OCI-LY7 (cell line): ENCODE results near the gene UFD1. TPM values are rescaled to one million over a fixed set of nuclear protein-coding genes. Genes with fewer than 3 reads are reported as not detected.

Source experiments
- Bru-seq: library from RNA; stranded (reverse); fragments of 400-500 nt; gene quantifications from one replicate; lab custom pipeline; 2021; lab: Mats Ljungman, UMichigan
- BruChase-seq, 2 experiments: library from RNA; stranded (reverse); fragments of 400-500 nt; gene quantifications; one replicate each; lab custom pipeline; 2021; lab: Mats Ljungman, UMichigan
- BruUV-seq: library from RNA; stranded (reverse); fragments of 400-500 nt; replicated peaks from 2 replicates; lab custom pipeline; 2021; lab: Mats Ljungman, UMichigan
- CTCF ChIA-PET: fragments of 300-600 bp; sonication (Branson Sonifier 250); formaldehyde crosslinking; loops from one replicate; lab custom pipeline; 2022; ENCODE audit warnings: antibody characterized with exemption; ENCODE audit not compliant: unreplicated experiment; lab: Charles Lee
- POLR2A ChIA-PET: fragments of 300-600 bp; sonication (Branson Sonifier 250); formaldehyde crosslinking; loops from one replicate; lab custom pipeline; 2022; ENCODE audit warnings: antibody characterized with exemption; lab: Charles Lee
- DNase-seq: peaks from one replicate; pipeline ENCODE4 v3.0.0-alpha.2; 2015; ENCODE audit warnings: low spot score
- H2AFZ ChIP-seq: fragments of 200-600 bp; sonication (generic), shearing (Covaris generic); 2 replicates; pipeline ENCODE4 v1.6.1; 2014; ENCODE audit warnings: mild to moderate bottlenecking, antibody characterized with exemption, low read length, moderate library complexity
- H3K27ac ChIP-seq: fragments of 200-600 bp; sonication (generic); 2 replicates; pipeline ENCODE4 v1.5.1; 2014; ENCODE audit warnings: mixed run types, low read depth, mild to moderate bottlenecking, moderate library complexity, low read length, inconsistent platforms; ENCODE audit not compliant: poor library complexity, severe bottlenecking
- H3K36me3 ChIP-seq: fragments of 200-600 bp; sonication (generic); 2 replicates; pipeline ENCODE4 v1.6.1; 2014; ENCODE audit warnings: mild to moderate bottlenecking, antibody characterized with exemption, low read length, moderate library complexity, mixed read lengths; ENCODE audit not compliant: insufficient read depth
- H3K4me1 ChIP-seq: fragments of 200-600 bp; sonication (generic); 2 replicates; pipeline ENCODE4 v1.5.1; 2014; ENCODE audit warnings: mild to moderate bottlenecking, low read length; ENCODE audit not compliant: insufficient read depth, poor library complexity, severe bottlenecking
- H3K4me2 ChIP-seq: fragments of 200-600 bp; sonication (generic); 2 replicates; pipeline ENCODE4 v1.6.1; 2014; ENCODE audit warnings: mild to moderate bottlenecking, low read length
- H3K4me3 ChIP-seq: fragments of 200-600 bp; sonication (generic); 2 replicates; pipeline ENCODE4 v1.5.1; 2014; ENCODE audit warnings: mild to moderate bottlenecking, low read depth, low read length; ENCODE audit not compliant: poor library complexity, severe bottlenecking
- H3K79me2 ChIP-seq: fragments of 200-600 bp; sonication (generic); 2 replicates; pipeline ENCODE4 v1.6.1; 2016; ENCODE audit warnings: low read depth, mild to moderate bottlenecking, low read length, moderate library complexity, mixed read lengths; ENCODE audit not compliant: insufficient read depth
- H3K9me2 ChIP-seq: fragments of 200-600 bp; sonication (generic); 2 replicates; pipeline ENCODE4 v1.6.1; 2016; ENCODE audit warnings: mild to moderate bottlenecking, low read length, mixed read lengths; ENCODE audit not compliant: insufficient read depth
- H3K9me3 ChIP-seq: fragments of 200-600 bp; sonication (generic); 2 replicates; pipeline ENCODE4 v1.6.1; 2014; ENCODE audit warnings: mild to moderate bottlenecking, mixed run types, low read length, mixed read lengths
- H4K20me1 ChIP-seq: fragments of 200-600 bp; sonication (generic); 2 replicates; pipeline ENCODE4 v1.6.1; 2014; ENCODE audit warnings: mild to moderate bottlenecking, antibody characterized with exemption, low read length, moderate library complexity, mixed read lengths; ENCODE audit not compliant: insufficient read depth
- EZH2phosphoT487 ChIP-seq: fragments of 200-600 bp; sonication (generic); IDR thresholded peaks from 2 replicates; pipeline ENCODE4 v1.6.1; 2018; ENCODE audit warnings: low read depth, borderline replicate concordance, mild to moderate bottlenecking, mixed run types, antibody characterized with exemption, low read length, moderate library complexity, mixed read lengths
- intact Hi-C: fragments of 100-400 bp; cut with micrococcal nuclease; formaldehyde crosslinking; loops from one replicate; pipeline ENCODE4 v1.10.0; 2022; ENCODE audit not compliant: unreplicated experiment
- long read RNA-seq: library from polyadenylated mRNA; stranded (forward); transcript quantifications from one replicate; pipeline ENCODE4 v2.0.0, GENCODE V29; 2022
- total RNA-seq, 2 experiments: library from RNA; depleted of rRNA in 1 of 2; stranded (reverse); fragments of >200 nt in 1 of 2; shearing (Covaris generic) in 1 of 2; gene quantifications; 2 replicates each; pipeline ENCODE4 v1.2.3, GENCODE V29; 2014 to 2022
- TF ChIP-seq, protein P1 (sequence below): fragments of 200-600 bp; sonication (generic); conservative IDR thresholded peaks from 2 replicates; pipeline ENCODE4 v1.5.1; 2014; ENCODE audit warnings: mild to moderate bottlenecking, antibody characterized with exemption, low read length, moderate library complexity, mixed read lengths

UFD1 gene, protein sequence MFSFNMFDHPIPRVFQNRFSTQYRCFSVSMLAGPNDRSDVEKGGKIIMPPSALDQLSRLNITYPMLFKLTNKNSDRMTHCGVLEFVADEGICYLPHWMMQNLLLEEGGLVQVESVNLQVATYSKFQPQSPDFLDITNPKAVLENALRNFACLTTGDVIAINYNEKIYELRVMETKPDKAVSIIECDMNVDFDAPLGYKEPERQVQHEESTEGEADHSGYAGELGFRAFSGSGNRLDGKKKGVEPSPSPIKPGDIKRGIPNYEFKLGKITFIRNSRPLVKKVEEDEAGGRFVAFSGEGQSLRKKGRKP
- total RNA-seq (2014; rRNA removed; shearing (Covaris generic)) (52.8 and 70.8 TPM in 2 replicates), total RNA-seq (2022) (60.1 and 62.5 TPM in 2 replicates), Bru-seq, nascent RNA (percentile 74 among the genes with signal in this experiment), BruChase-seq, experiment 1, labeled RNA remaining after a 6-hour chase (percentile 72 among the genes with signal in this experiment), BruChase-seq, experiment 2, labeled RNA remaining after a 2-hour chase (percentile 73 among the genes with signal in this experiment)
- long read RNA-seq, full-length matches to known transcripts = 85 of 109 reads
- long read RNA-seq, partial matches to known transcripts = 2 of 109 reads
- long read RNA-seq, other reads (novel, unspliced or antisense) = 22 of 109 reads

GRCh38 chr22:19478901-19479354, at the start of gene UFD1:
UFD1 (minus strand) TSS chr22:19479193; CDS start chr22:19479085, 108 bp downstream.
- Histone ChIP-seq H3K79me2 (peaks cover 68% of the 10 kb centered on the region), H3K4me1 (peaks cover 14% of the 10 kb centered on the region), H4K20me1 (peaks cover 19% of the 10 kb centered on the region), H3K4me3 (peak within 1 kb of the TSS; percentile 94), H3K9me2 (no peaks in the 10 kb centered on the region), H2AFZ (peak within 1 kb of the TSS; percentile 78), H3K4me2 (peak within 1 kb of the TSS; percentile 100), H3K27ac (peak within 1 kb of the TSS; percentile 75), H3K9me3 (no peaks in the 10 kb centered on the region), H3K36me3 (peaks cover 52% of the 10 kb centered on the region)
- DNase-seq = peak; percentile 86
- POLR2A ChIA-PET = interaction anchor here (0.6 to 1.0 kb wide), 4 partner anchors 88 to 301 kb away, joined by 3 to 5 read pairs (median 4); no protein-coding TSS in a partner anchor
- no TSS peak for BruUV-seq
- TF ChIP-seq EZH2phosphoT487 = no peak
- TF ChIP-seq, protein P1, sequence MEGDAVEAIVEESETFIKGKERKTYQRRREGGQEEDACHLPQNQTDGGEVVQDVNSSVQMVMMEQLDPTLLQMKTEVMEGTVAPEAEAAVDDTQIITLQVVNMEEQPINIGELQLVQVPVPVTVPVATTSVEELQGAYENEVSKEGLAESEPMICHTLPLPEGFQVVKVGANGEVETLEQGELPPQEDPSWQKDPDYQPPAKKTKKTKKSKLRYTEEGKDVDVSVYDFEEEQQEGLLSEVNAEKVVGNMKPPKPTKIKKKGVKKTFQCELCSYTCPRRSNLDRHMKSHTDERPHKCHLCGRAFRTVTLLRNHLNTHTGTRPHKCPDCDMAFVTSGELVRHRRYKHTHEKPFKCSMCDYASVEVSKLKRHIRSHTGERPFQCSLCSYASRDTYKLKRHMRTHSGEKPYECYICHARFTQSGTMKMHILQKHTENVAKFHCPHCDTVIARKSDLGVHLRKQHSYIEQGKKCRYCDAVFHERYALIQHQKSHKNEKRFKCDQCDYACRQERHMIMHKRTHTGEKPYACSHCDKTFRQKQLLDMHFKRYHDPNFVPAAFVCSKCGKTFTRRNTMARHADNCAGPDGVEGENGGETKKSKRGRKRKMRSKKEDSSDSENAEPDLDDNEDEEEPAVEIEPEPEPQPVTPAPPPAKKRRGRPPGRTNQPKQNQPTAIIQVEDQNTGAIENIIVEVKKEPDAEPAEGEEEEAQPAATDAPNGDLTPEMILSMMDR = no peak
- intact Hi-C loops = no loop called here
- CTCF ChIA-PET = interaction anchor here (1.1 kb wide), 1 partner anchor 153 kb away, joined by 3 read pairs; no protein-coding TSS in a partner anchor

GRCh38 chr22:19527861-19528417, 48.9 kb upstream of the UFD1 start:
- H3K36me3 ChIP-seq = no peaks in the 10 kb centered on the region
- intact Hi-C loops = no loop called here
- ChIA-PET CTCF (no interaction called here), POLR2A (no interaction called here)
- no peaks in the 10 kb centered on the region for H3K9me3 ChIP-seq
- H3K9me2 ChIP-seq = no peaks in the 10 kb centered on the region
- H3K4me3 ChIP-seq = no peak overlapping the region
- H3K79me2 ChIP-seq = no peaks in the 10 kb centered on the region
- H4K20me1 ChIP-seq = no peaks in the 10 kb centered on the region
- H3K4me2 ChIP-seq = no peak overlapping the region
- no peak overlapping the region for H2AFZ ChIP-seq
- TF ChIP-seq EZH2phosphoT487 = no peak
- TF ChIP-seq, protein P1 = no peak
- H3K4me1 ChIP-seq = no peaks in the 10 kb centered on the region
- no peak overlapping the region for H3K27ac ChIP-seq
- BruUV-seq = no TSS peak
- no peak for DNase-seq
